Activated CD8-positive, alpha-beta T cell treated with anti-CD3 and anti-CD28 coated beads, Interleukin-2, amount 10 ng/mL, durations not matched to agents 7 days and 5 days (primary cell): ENCODE results near the gene HSPA12A. TPM values are rescaled to one million over a fixed set of nuclear protein-coding genes. Genes with fewer than 3 reads are reported as not detected.

Experiments
- ATAC-seq: fragments of 150-1000 bp; cut with Tn5 transposase; one replicate; pipeline ENCODE4 v1.10.0; 2021; ENCODE audit warnings: moderate library complexity
- CTCF ChIA-PET: fragments of 350-600 bp; sonication (Branson Sonifier 250); formaldehyde crosslinking; loops from one replicate; lab custom pipeline; 2021; ENCODE audit warnings: antibody characterized with exemption; lab: Charles Lee
- POLR2A ChIA-PET: fragments of 350-600 bp; sonication (Branson Sonifier 250); formaldehyde crosslinking; loops from one replicate; lab custom pipeline; 2021; ENCODE audit warnings: antibody characterized with exemption; lab: Charles Lee
- DNase-seq: peaks from one replicate; pipeline ENCODE4 v3.0.0-alpha.2; 2020
- H3K27ac Mint-ChIP-seq: one replicate; pipeline ENCODE4 v1.8.0; 2021; ENCODE audit warnings: mild to moderate bottlenecking, mixed read lengths
- H3K27me3 Mint-ChIP-seq: one replicate; pipeline ENCODE4 v1.8.0; 2021; ENCODE audit warnings: low read depth, mixed read lengths
- H3K36me3 Mint-ChIP-seq: one replicate; pipeline ENCODE4 v1.8.0; 2021; ENCODE audit warnings: low read depth, mixed read lengths
- H3K4me1 Mint-ChIP-seq: one replicate; pipeline ENCODE4 v1.8.0; 2021; ENCODE audit warnings: low read depth, mixed read lengths
- H3K4me3 Mint-ChIP-seq: one replicate; pipeline ENCODE4 v1.8.0; 2021; ENCODE audit warnings: mild to moderate bottlenecking, mixed read lengths
- H3K9me3 Mint-ChIP-seq: one replicate; pipeline ENCODE4 v1.8.0; 2022; ENCODE audit warnings: mixed read lengths; ENCODE audit not compliant: insufficient read depth
- total RNA-seq, 2 experiments: library from RNA; stranded (reverse); gene quantifications; one replicate each; pipeline ENCODE4 v1.2.3, GENCODE V29; 2021

HSPA12A gene
- total RNA-seq, 2 experiments from 2014 or later = not detected

DNA sequence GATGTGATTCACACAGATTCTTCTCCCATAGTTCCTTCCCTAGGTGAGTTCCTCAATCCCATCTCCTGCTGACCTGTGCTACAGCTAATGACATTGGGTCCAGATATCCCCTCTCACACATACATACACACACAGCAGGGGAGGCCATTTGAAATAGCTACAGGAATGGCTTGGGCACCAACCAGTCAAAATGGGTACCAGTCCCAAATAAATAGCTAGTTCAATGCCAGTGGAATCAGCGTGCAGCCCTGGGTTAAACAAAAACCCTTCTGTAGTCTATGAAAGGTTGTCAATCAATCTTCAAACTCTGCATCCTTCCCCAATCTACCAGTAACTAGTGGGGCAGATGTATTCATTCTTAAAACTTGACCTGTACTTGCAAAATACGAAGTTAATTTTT lies 112.3 kb downstream of the HSPA12A start:
- ChIA-PET CTCF (no interaction called here), POLR2A (no interaction called here)
- Mint-ChIP-seq H3K9me3 (no peaks in the 10 kb centered on the region), H3K27me3 (peaks cover 13% of the 10 kb centered on the region), H3K27ac (no peak overlapping the region), H3K4me1 (no peaks in the 10 kb centered on the region), H3K36me3 (no peaks in the 10 kb centered on the region), H3K4me3 (no peak overlapping the region)
- DNase-seq (no peak), ATAC-seq (no peak)

DNA sequence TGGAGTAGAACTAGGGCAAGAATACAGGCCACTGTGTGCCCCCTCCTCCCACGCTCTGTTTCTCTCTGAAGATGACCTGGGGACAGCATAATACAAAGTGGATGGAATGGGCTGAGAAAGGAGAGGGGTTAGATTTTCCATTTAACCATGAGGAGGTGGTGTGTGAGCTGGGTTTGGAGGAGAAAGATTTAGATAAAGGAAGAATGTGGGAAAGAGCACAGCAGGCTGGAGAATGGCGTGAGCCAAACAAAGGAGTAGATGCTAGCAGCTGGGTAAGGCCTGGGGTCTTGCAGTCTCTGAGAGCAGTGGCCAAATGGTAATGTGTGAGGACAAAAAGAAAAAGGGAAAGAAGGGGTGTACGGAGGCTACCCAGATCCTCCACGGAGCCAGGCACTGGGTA lies 113.0 kb downstream of the HSPA12A start:
- CTCF ChIA-PET = no interaction called here

DNA sequence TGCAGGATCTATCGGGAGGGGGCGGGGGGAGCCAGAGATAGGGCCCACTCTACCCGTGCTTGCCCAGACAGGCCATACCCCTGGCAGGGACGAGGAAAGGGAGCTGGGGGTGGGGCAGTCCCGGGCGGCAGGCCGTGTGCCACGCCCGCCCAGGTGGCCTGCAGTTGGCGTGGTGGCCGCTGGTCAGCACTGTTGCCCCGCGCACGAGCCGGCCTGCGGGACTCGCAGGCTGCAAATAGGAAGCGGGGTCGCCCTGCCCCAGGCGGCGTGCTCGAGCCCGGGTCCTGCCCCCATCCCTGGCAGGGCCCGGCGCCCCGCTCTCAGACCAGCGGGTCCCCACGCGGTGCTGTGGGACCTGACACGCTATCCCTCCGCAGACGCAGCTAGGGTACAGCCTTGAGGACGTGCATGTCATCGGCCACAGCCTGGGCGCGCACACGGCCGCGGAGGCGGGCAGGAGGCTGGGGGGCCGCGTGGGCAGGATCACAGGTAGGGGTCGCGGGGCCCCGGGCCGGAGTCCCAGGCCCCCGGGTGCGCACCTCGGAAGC lies 114.9 kb downstream of the HSPA12A start:
- H3K4me3 Mint-ChIP-seq = no peak overlapping the region
- peaks cover 13% of the 10 kb centered on the region for H3K27me3 Mint-ChIP-seq
- H3K27ac Mint-ChIP-seq = no peak overlapping the region
- ChIA-PET CTCF (interaction anchor here (0.5 kb wide), 1 partner anchor 134 kb away, joined by 4 read pairs; no protein-coding TSS in a partner anchor), POLR2A (no interaction called here)
- ATAC-seq (no peak), DNase-seq (no peak)
- no peaks in the 10 kb centered on the region for H3K36me3 Mint-ChIP-seq
- no peaks in the 10 kb centered on the region for H3K4me1 Mint-ChIP-seq
- H3K9me3 Mint-ChIP-seq = no peaks in the 10 kb centered on the region

More for the DNA sequence above, 113.0 kb downstream of the HSPA12A start:
- Mint-ChIP-seq H3K27me3 (peaks cover 13% of the 10 kb centered on the region), H3K4me1 (no peaks in the 10 kb centered on the region), H3K27ac (no peak overlapping the region), H3K4me3 (no peak overlapping the region), H3K36me3 (no peaks in the 10 kb centered on the region), H3K9me3 (no peaks in the 10 kb centered on the region)
- DNase-seq (no peak), ATAC-seq (no peak)
- POLR2A ChIA-PET = no interaction called here

DNA sequence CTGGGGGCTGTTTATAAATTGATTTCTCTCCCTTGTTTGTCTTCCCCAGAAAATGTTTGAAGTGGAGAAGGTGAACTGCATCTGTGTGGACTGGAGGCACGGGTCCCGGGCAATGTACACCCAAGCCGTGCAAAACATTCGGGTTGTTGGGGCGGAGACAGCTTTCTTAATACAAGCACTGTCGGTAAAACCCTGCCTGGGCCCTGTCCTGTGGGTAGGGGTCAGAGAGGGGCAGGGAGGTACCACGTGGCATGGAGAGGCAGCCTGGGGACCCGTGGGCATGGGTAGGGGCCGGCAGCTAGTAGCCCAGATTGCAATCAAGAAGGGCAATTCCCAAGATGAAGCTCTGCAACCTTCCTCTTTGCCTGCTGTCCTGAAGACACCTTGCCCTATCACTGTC lies 115.6 kb downstream of the HSPA12A start:
- H3K9me3 Mint-ChIP-seq = no peaks in the 10 kb centered on the region
- no peaks in the 10 kb centered on the region for H3K4me1 Mint-ChIP-seq
- ChIA-PET POLR2A (no interaction called here), CTCF (no interaction called here)
- H3K36me3 Mint-ChIP-seq = no peaks in the 10 kb centered on the region
- no peak overlapping the region for H3K4me3 Mint-ChIP-seq
- ATAC-seq (no peak), DNase-seq (no peak)
- H3K27me3 Mint-ChIP-seq = peaks cover 13% of the 10 kb centered on the region
- no peak overlapping the region for H3K27ac Mint-ChIP-seq

DNA sequence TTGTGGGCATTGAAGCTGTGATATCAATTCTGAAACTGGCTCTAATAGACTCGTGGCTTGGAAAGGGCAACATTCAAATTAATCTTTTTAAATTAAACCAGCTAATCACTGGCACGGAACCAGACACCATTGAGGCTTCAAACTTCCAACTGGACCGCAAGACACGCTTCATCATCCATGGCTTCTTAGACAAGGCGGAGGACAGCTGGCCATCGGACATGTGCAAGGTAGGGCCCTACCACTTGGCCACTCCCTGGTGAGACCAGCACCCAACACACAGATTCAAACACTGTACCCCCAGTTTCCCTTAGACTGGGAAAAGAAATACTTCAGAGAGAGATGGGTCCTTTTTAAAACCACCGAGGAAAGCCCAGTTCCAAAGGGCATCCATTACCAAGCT lies 116.5 kb downstream of the HSPA12A start:
- CTCF ChIA-PET = no interaction called here

DNA sequence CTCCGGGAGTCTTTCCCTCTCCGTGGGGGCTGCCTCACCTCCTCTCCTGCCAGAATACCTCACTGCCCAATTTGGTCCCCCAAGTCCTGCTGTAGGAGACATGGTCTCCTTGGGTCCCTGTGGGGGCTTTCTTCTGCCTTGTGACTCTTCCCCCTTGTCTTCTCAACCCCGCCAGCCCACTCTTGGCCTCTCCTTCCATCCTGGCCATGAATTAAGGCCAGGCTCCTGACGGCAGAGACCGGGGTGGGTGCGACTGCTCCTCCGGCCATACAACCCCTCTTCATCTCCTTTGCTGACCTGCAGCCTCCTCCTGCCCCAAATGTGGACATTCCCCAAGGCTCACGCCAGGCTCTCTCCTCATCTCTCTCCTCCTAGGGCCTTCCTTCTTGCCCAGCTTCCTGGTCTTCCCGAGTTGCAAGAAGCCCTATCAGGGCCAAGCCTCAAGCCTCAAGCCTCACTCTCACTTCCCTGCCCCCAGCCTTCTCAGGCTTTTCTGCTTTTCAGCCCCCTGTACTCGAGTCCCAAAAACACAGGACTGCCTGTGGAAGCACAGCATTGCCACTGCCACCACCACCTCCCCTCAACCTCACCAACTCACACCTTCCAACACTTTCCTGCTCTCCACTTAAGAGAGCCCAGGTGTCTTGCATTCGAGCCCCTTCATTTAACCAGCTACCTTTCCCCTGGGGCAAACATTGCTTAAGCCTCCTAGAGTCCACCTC lies 120.3 kb downstream of the HSPA12A start:
- CTCF ChIA-PET = no interaction called here
- ATAC-seq (no peak), DNase-seq (no peak)
- no peaks in the 10 kb centered on the region for H3K4me1 Mint-ChIP-seq
- H3K27ac Mint-ChIP-seq = no peak overlapping the region
- no peaks in the 10 kb centered on the region for H3K9me3 Mint-ChIP-seq
- no peaks in the 10 kb centered on the region for H3K36me3 Mint-ChIP-seq
- H3K4me3 Mint-ChIP-seq = no peak overlapping the region
- POLR2A ChIA-PET = no interaction called here
- peaks cover 4% of the 10 kb centered on the region for H3K27me3 Mint-ChIP-seq

More for the DNA sequence above, 116.5 kb downstream of the HSPA12A start:
- Mint-ChIP-seq H3K27me3 (peaks cover 13% of the 10 kb centered on the region), H3K9me3 (no peaks in the 10 kb centered on the region), H3K27ac (no peak overlapping the region), H3K4me3 (no peak overlapping the region), H3K4me1 (no peaks in the 10 kb centered on the region), H3K36me3 (no peaks in the 10 kb centered on the region)
- ATAC-seq (no peak), DNase-seq (no peak)
- POLR2A ChIA-PET = no interaction called here

DNA sequence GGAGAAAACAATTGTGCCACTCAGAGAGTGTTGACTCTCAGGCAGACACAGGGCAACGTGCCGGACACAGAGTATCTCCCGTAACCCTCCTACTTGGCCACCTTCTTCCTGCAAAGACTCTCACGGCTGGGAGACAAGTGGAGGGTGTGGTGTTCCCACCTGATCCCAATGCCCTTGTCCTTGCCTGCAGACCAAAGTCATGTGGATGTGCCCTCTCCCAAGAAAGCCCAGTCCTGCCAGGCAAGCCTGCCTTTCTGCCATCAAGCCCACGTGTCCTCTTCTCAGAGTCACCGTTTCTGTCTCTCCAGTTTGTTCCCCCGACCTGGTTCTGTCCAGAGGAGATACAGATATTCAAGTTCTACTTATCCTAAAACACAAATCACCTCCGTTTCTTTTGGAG lies 120.9 kb downstream of the HSPA12A start:
- ATAC-seq = no peak
- DNase-seq = no peak
- ChIA-PET POLR2A (no interaction called here), CTCF (no interaction called here)
- H3K27me3 Mint-ChIP-seq = peaks cover 1% of the 10 kb centered on the region
- no peak overlapping the region for H3K27ac Mint-ChIP-seq
- no peaks in the 10 kb centered on the region for H3K4me1 Mint-ChIP-seq
- no peaks in the 10 kb centered on the region for H3K36me3 Mint-ChIP-seq
- H3K9me3 Mint-ChIP-seq = no peaks in the 10 kb centered on the region
- H3K4me3 Mint-ChIP-seq = no peak overlapping the region

Other genes with a start within 250 kb of the HSPA12A start
- gene PNLIP, start 196.6 kb downstream of the HSPA12A start, total RNA-seq = not detected
- gene PNLIPRP1, start 151.6 kb downstream of the HSPA12A start, total RNA-seq = not detected
- not detected for gene PNLIPRP2, start 121.6 kb downstream of the HSPA12A start, total RNA-seq
- gene ENO4, start 106.9 kb upstream of the HSPA12A start, total RNA-seq = not detected